DOHH2 (cell line): ENCODE data around the gene GPX5.

Source experiments
- EZH2phosphoT487 ChIP-seq: fragments of 200-600 bp; sonication (generic); IDR thresholded peaks from 2 replicates; pipeline ENCODE4 v1.6.1; 2017; ENCODE audit warnings: borderline replicate concordance, mild to moderate bottlenecking, antibody characterized with exemption, low read length, moderate library complexity, mixed read lengths
- TF ChIP-seq, protein P1 (sequence below): fragments of 200-600 bp; sonication (generic); IDR thresholded peaks from one replicate; pipeline ENCODE4 v1.5.1; 2014; ENCODE audit warnings: antibody characterized with exemption, mild to moderate bottlenecking, low read depth, low read length; ENCODE audit not compliant: poor library complexity, severe bottlenecking

DNA sequence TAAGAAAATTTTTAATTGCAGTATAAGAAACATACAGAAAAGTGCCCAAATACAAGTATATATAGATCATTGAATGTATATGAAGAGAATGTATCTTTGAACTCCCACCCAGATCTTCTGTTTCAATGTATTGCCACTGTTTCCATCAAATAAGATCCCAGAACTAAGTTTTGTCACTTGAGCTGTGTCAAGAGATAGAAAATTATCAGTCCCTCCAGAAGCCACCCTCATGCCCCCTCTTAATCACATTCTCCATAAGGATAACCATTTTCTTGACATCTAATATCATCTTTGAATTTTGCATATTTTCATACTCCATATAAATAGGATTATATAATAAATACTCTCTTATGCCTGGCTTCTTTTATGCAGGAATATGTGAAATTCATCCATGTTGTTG, 20.3 kb downstream of the GPX5 start:
- TF ChIP-seq, protein P1, sequence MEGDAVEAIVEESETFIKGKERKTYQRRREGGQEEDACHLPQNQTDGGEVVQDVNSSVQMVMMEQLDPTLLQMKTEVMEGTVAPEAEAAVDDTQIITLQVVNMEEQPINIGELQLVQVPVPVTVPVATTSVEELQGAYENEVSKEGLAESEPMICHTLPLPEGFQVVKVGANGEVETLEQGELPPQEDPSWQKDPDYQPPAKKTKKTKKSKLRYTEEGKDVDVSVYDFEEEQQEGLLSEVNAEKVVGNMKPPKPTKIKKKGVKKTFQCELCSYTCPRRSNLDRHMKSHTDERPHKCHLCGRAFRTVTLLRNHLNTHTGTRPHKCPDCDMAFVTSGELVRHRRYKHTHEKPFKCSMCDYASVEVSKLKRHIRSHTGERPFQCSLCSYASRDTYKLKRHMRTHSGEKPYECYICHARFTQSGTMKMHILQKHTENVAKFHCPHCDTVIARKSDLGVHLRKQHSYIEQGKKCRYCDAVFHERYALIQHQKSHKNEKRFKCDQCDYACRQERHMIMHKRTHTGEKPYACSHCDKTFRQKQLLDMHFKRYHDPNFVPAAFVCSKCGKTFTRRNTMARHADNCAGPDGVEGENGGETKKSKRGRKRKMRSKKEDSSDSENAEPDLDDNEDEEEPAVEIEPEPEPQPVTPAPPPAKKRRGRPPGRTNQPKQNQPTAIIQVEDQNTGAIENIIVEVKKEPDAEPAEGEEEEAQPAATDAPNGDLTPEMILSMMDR: no peak
- no peak for TF ChIP-seq EZH2phosphoT487
